Right lobe of liver (tissue), 4 donors: ENCODE data around the gene IGF2.

Experiments
- CTCF ChIP-seq, 4 donors: fragments of 200-600 bp in 3 of 4; fragments of 450-650 bp in 1 of 4; IDR thresholded peaks; one replicate each; pipeline versions ENCODE4 v1.5.1 to v1.8.0; 2016 to 2022; ENCODE audit warnings: antibody characterized with exemption in 4 of 4, mild to moderate bottlenecking in 2 of 4
- POLR2A ChIP-seq: fragments of 450-650 bp; IDR thresholded peaks from one replicate; pipeline ENCODE4 v1.6.1; 2017; ENCODE audit warnings: antibody characterized with exemption, mild to moderate bottlenecking
- donor health status: DM: no; HTN: no; CAD: no.
- donor health status: DM: no; HTN: no; CAD: no.
- donor health status: DM: no; HTN: yes; CAD: no.

GRCh38 chr11:2147391-2147790 lies 8.2 kb upstream of the IGF2 start:
- no peak for TF ChIP-seq POLR2A
- TF ChIP-seq CTCF (IDR thresholded peaks at IDR 0.05) = no peak
